Measurements from ENCODE around the gene F5.
"Not testable (repeated sequence)": the region's sequence is repeated elsewhere in the genome, so short reads cannot be mapped to it uniquely, and the experiment has no call there.

The F5 gene

DNA sequence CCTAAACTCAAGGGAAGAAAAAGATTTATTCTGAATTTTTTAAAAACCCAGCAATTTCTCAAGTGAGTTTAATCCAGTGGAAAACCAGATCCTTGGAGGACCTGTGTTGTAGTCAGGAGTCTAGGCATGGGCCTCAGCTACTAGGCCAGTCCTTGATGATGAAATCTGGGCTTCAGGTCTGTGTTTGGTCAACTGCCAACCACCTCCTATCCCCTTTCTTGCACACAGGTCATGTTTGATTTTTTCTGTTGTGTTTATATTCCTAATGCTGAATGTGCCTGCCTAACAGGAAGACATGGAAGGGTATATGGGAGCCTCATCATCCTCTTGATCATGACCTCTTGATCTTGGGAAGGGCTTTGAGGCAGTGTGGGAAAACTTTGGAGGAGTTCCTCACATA, 62.4 kb downstream of the F5 start:
- H3K4me3 Mint-ChIP-seq = no peak overlapping the region
- H3K9me3 Mint-ChIP-seq = no peaks in the 10 kb centered on the region
- H3K4me1 Mint-ChIP-seq (ENCODE audit: low read depth) = peaks cover 16% of the 10 kb centered on the region
- H3K27me3 Mint-ChIP-seq = no peaks in the 10 kb centered on the region
- no peak overlapping the region for H3K27ac Mint-ChIP-seq
- peaks cover 12% of the 10 kb centered on the region for H3K36me3 Mint-ChIP-seq (ENCODE audit: low read depth)
- intact Hi-C loops (cut with micrococcal nuclease) = no loop called here

DNA sequence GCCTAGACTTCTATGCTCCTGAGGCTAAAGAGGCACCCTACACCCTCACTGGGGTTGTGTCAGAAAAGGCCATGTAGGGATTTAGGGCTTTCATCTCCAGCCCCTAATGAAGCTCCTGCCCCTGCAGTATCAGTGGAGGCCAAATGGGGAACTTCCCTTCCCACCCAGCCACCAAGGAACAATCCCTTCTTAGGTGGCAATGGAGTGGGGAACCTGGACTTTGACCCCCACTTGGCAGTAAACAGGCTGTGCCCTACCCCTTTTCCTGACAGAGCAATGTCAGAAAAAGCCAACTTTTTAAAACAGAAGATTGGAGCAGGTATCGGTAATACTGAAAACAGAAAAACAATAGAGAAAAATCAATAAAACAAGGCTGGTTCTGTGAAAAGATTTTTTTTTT, 65.1 kb downstream of the F5 start:
- H3K4me1 Mint-ChIP-seq (ENCODE audit: low read depth) = no peaks in the 10 kb centered on the region
- no peak overlapping the region for H3K4me3 Mint-ChIP-seq
- H3K36me3 Mint-ChIP-seq (ENCODE audit: low read depth) = peaks cover 27% of the 10 kb centered on the region
- intact Hi-C loops (cut with micrococcal nuclease) = no loop called here
- no peak overlapping the region for H3K27ac Mint-ChIP-seq
- no peaks in the 10 kb centered on the region for H3K27me3 Mint-ChIP-seq
- H3K9me3 Mint-ChIP-seq = no peaks in the 10 kb centered on the region

GRCh38 chr1:169517558-169518186, 68.6 kb downstream of the F5 start:
- Mint-ChIP-seq H3K4me1 (ENCODE audit: low read depth) (peaks cover 7% of the 10 kb centered on the region), H3K36me3 (ENCODE audit: low read depth) (peaks cover 22% of the 10 kb centered on the region), H3K27ac (no peak overlapping the region), H3K27me3 (no peaks in the 10 kb centered on the region), H3K9me3 (no peaks in the 10 kb centered on the region), H3K4me3 (no peak overlapping the region)
- intact Hi-C loops (cut with micrococcal nuclease) = no loop called here

DNA sequence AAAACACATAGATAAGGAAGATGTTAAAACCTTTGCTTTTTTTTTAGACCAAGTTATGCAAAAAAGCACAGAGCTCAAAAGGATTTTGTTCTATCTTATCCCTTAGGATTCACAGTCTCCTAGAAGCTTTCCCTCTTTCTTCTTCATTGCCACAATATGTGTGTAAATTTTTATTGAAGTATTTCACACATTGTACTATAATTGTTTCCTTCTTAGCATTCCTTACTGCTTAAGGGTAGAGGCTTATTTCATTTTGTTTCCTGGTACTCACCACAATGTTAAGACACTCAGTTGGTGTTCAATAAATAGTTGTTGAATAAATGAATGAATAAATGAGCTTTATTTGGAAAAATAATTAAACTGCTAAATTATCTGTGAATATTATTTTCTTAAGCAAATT, 70.6 kb downstream of the F5 start:
- peaks cover 15% of the 10 kb centered on the region for H3K36me3 Mint-ChIP-seq (ENCODE audit: low read depth)

GRCh38 chr1:169514566-169515270, 71.6 kb downstream of the F5 start:
- H3K4me3 Mint-ChIP-seq = no peak overlapping the region

More for the DNA sequence above, 70.6 kb downstream of the F5 start:
- Mint-ChIP-seq H3K27ac (no peak overlapping the region), H3K9me3 (no peaks in the 10 kb centered on the region), H3K4me3 (no peak overlapping the region), H3K4me1 (ENCODE audit: low read depth) (peaks cover 7% of the 10 kb centered on the region), H3K27me3 (no peaks in the 10 kb centered on the region)
- intact Hi-C loops (cut with micrococcal nuclease) = no loop called here

GRCh38 chr1:169513208-169513607, 73.1 kb downstream of the F5 start:
- no peak overlapping the region for H3K27ac Mint-ChIP-seq
- intact Hi-C loops (cut with micrococcal nuclease) = no loop called here
- no peaks in the 10 kb centered on the region for H3K27me3 Mint-ChIP-seq
- peaks cover 7% of the 10 kb centered on the region for H3K4me1 Mint-ChIP-seq (ENCODE audit: low read depth)
- peaks cover 9% of the 10 kb centered on the region for H3K36me3 Mint-ChIP-seq (ENCODE audit: low read depth)
- no peaks in the 10 kb centered on the region for H3K9me3 Mint-ChIP-seq
- no peak overlapping the region for H3K4me3 Mint-ChIP-seq

More at GRCh38 chr1:169514566-169515270, 71.6 kb downstream of the F5 start:
- peaks cover 15% of the 10 kb centered on the region for H3K36me3 Mint-ChIP-seq (ENCODE audit: low read depth)
- H3K27ac Mint-ChIP-seq = no peak overlapping the region
- intact Hi-C loops (cut with micrococcal nuclease) = no loop called here
- peaks cover 7% of the 10 kb centered on the region for H3K4me1 Mint-ChIP-seq (ENCODE audit: low read depth)
- no peaks in the 10 kb centered on the region for H3K27me3 Mint-ChIP-seq
- H3K9me3 Mint-ChIP-seq = no peaks in the 10 kb centered on the region

- H3K27me3 Mint-ChIP-seq = no peaks in the 10 kb centered on the region
- peaks cover 7% of the 10 kb centered on the region for H3K4me1 Mint-ChIP-seq (ENCODE audit: low read depth)
- no peaks in the 10 kb centered on the region for H3K36me3 Mint-ChIP-seq (ENCODE audit: low read depth)
- intact Hi-C loops (cut with micrococcal nuclease) = no loop called here
- H3K4me3 Mint-ChIP-seq = no peak overlapping the region
- H3K27ac Mint-ChIP-seq = no peak overlapping the region
- H3K9me3 Mint-ChIP-seq = no peaks in the 10 kb centered on the region
Measured at GRCh38 chr1:169511316-169512005, 74.8 kb downstream of the F5 start.

DNA sequence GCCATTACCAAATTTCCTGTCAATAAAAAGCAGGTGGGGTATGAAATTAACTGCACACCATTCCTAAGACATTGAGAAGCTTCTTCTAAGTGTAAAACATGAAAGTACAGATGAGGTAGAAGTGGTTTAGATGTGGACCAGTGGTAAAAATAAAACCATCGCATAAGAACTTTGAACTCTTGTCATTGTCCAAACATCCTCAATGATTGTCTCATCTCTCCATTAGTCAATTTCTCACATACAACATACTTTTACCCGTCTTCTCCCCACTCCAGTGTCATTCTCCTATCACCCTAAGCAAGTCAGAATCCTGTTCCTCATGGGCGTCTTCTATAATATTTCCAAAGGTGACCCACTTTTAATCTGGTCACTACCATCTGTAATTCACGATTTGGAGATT, 76.2 kb downstream of the F5 start:
- Mint-ChIP-seq H3K4me1 (ENCODE audit: low read depth) (peaks cover 7% of the 10 kb centered on the region), H3K4me3 (no peak overlapping the region), H3K36me3 (ENCODE audit: low read depth) (no peaks in the 10 kb centered on the region), H3K9me3 (no peaks in the 10 kb centered on the region), H3K27ac (no peak overlapping the region), H3K27me3 (no peaks in the 10 kb centered on the region)
- intact Hi-C loops (cut with micrococcal nuclease) = no loop called here

DNA sequence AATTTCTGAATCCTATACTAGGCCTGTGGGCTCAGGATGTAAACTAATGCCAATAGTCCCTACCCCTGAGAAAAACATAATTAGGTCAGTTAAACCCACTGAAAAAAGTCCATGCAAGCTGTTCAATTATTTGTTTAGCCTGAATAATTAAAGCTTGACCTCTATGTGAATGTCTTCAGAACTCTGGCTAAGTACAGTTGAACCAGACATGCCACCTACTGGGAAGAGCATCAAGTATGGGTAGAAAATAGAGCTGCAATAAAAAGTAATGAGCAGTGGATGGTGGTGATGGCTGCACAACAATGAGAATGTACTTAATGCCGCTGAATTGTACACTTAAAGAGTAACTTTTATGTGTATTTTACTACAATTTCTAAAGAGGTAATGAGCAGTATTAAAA, 76.9 kb downstream of the F5 start:
- H3K36me3 Mint-ChIP-seq (ENCODE audit: low read depth) = no peaks in the 10 kb centered on the region
- peaks cover 7% of the 10 kb centered on the region for H3K4me1 Mint-ChIP-seq (ENCODE audit: low read depth)
- H3K27ac Mint-ChIP-seq = no peak overlapping the region
- H3K4me3 Mint-ChIP-seq = no peak overlapping the region
- H3K9me3 Mint-ChIP-seq = no peaks in the 10 kb centered on the region
- no peaks in the 10 kb centered on the region for H3K27me3 Mint-ChIP-seq
- intact Hi-C loops (cut with micrococcal nuclease) = no loop called here

DNA sequence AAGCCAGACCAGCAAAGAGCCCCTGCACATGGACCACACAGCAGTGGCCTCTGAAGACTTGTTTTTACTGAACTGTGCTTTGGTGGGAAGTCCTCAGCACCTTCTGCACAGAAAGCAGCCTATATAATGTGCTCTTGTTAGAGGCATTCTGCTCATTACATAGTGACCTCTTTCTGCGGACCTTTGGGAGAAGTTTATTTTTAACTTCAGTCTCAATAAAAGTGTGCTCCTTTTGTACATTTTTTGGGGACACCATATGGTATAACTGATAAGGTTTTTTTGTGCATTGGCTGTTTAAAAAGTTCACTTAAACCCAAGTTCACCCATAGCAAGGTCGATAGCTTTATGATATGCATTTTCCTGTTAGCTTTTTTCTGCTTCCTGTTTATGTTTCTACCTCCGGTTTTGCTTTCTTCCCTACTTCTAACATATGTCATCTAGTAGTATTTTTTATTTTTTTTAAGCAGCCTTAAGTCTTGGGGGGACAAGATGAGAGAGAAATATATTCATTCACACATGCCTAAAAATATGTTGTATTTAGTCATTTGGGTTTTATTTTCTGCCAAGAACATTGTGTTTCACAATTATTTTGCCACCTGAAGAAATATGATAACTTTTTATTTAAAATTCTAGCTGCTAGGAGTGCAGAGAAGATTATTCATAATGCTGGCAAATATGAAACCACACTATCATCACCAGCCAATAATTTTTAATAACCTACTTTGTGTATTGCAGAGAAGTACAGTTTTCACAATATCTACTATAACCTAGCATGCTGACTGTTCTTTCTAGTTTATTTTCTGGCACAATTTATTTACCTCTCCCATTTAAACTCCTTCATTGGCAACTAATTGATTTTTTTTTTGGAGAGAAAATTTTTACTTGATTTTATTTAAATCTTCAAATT, 77.6 kb downstream of the F5 start:
- Mint-ChIP-seq H3K27me3 (no peaks in the 10 kb centered on the region), H3K36me3 (ENCODE audit: low read depth) (no peaks in the 10 kb centered on the region), H3K9me3 (no peaks in the 10 kb centered on the region), H3K4me1 (ENCODE audit: low read depth) (peaks cover 7% of the 10 kb centered on the region), H3K4me3 (no peak overlapping the region), H3K27ac (no peak overlapping the region)
- intact Hi-C loops (cut with micrococcal nuclease) = no loop called here

- Mint-ChIP-seq H3K27ac (no peak overlapping the region), H3K4me3 (no peak overlapping the region), H3K27me3 (no peaks in the 10 kb centered on the region), H3K36me3 (ENCODE audit: low read depth) (no peaks in the 10 kb centered on the region), H3K9me3 (no peaks in the 10 kb centered on the region), H3K4me1 (ENCODE audit: low read depth) (no peaks in the 10 kb centered on the region)
- intact Hi-C loops (cut with micrococcal nuclease) = no loop called here
Measured at GRCh38 chr1:169507413-169507812, 78.9 kb downstream of the F5 start.

DNA sequence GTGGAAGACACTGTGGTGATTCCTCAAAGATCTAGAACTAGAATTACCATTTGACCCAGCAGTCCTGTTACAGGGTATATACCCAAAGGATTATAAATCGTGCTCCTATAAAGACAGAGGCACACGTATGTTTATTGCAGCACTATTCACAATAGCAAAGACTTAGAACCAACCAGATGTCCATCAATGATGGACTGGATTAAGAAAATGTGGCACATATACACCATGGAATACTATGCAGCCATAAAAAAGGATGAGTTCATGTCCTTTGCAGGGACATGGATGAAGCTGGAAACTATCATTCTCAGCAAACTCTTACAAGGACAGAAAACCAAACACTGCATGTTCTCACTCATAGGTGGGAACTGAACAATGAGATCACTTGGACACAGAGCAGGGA, 82.7 kb downstream of the F5 start:
- H3K36me3 Mint-ChIP-seq (ENCODE audit: low read depth); H3K4me3 Mint-ChIP-seq; intact Hi-C loops (cut with micrococcal nuclease): not testable (repeated sequence)

GRCh38 chr1:169499807-169500206, 86.5 kb downstream of the F5 start:
- intact Hi-C loops (cut with micrococcal nuclease) = no loop called here
- no peak overlapping the region for H3K4me3 Mint-ChIP-seq
- no peaks in the 10 kb centered on the region for H3K36me3 Mint-ChIP-seq (ENCODE audit: low read depth)
- peaks cover 9% of the 10 kb centered on the region for H3K9me3 Mint-ChIP-seq
- no peak overlapping the region for H3K27ac Mint-ChIP-seq
- H3K27me3 Mint-ChIP-seq = no peaks in the 10 kb centered on the region
- peaks cover 4% of the 10 kb centered on the region for H3K4me1 Mint-ChIP-seq (ENCODE audit: low read depth)

More for the DNA sequence above, 82.7 kb downstream of the F5 start:
- not testable (repeated sequence) for H3K9me3 Mint-ChIP-seq; H3K27me3 Mint-ChIP-seq; H3K4me1 Mint-ChIP-seq (ENCODE audit: low read depth); H3K27ac Mint-ChIP-seq

DNA sequence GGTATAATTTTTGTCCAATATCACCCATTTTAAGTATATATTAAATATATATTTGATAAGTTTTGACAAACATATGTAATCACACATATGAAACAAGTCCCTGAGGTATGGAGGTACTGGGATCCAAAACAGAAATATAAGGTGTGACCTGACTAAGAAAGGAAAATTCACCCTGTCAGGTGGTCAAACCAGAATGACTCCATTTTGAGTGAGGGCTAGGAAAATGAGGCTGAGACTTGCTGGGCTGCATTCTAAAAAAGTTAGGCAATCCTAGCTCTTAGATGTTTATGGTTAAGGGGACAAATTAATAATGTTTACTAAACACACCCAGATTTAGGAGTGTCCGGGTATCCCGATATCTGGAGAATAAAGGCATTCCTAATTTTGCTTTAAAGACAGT, 89.0 kb downstream of the F5 start:
- intact Hi-C loops (cut with micrococcal nuclease) = no loop called here
- Mint-ChIP-seq H3K27me3 (no peaks in the 10 kb centered on the region), H3K27ac (no peak overlapping the region), H3K4me3 (no peak overlapping the region), H3K9me3 (peaks cover 9% of the 10 kb centered on the region), H3K4me1 (ENCODE audit: low read depth) (peaks cover 4% of the 10 kb centered on the region), H3K36me3 (ENCODE audit: low read depth) (no peaks in the 10 kb centered on the region)
